Measurements from ENCODE around the gene C19orf73.
"Not testable (repeated sequence)": the region's sequence is repeated elsewhere in the genome, so short reads cannot be mapped to it uniquely, and the experiment has no call there.

C19orf73 gene

GRCh38 chr19:49097453-49098288 lies 21.3 kb downstream of the C19orf73 start:
- DNase-seq: peak; percentile 80

GRCh38 chr19:49094505-49095482 lies 24.1 kb downstream of the C19orf73 start:
- DNase-seq: no peak

- DNase-seq: no peak
These were observed 26.3 kb downstream of the C19orf73 start for GRCh38 chr19:49092686-49093085.

- no peak for DNase-seq
These were observed 27.4 kb downstream of the C19orf73 start for GRCh38 chr19:49091391-49092038.

GRCh38 chr19:49086296-49086695 lies 32.6 kb downstream of the C19orf73 start:
- no peak for DNase-seq

GRCh38 chr19:49085868-49086232 lies 33.1 kb downstream of the C19orf73 start:
- DNase-seq: no peak

- peak; percentile 98 for DNase-seq
These were observed 33.7 kb downstream of the C19orf73 start, which contains the start of gene SNRNP70 for GRCh38 chr19:49085020-49085867. SNRNP70 (plus strand) TSS chr19:49085451; CDS start chr19:49086415, 964 bp downstream.

- DNase-seq: no peak
These were observed 34.5 kb downstream of the C19orf73 start for GRCh38 chr19:49084206-49085019.

GRCh38 chr19:49081273-49081672 lies 37.7 kb downstream of the C19orf73 start:
- DNase-seq: no peak

GRCh38 chr19:49080392-49080791 lies 38.6 kb downstream of the C19orf73 start:
- DNase-seq: no peak

GRCh38 chr19:49074869-49075268 lies 44.1 kb downstream of the C19orf73 start:
- DNase-seq: not testable (repeated sequence)

- peak; percentile 40 for DNase-seq
These were observed 45.2 kb downstream of the C19orf73 start for GRCh38 chr19:49073514-49074378.

- no peak for DNase-seq
These were observed 46.9 kb downstream of the C19orf73 start for GRCh38 chr19:49071860-49072547.

- no peak for DNase-seq
These were observed 48.5 kb downstream of the C19orf73 start for GRCh38 chr19:49070416-49070815.

- no peak for DNase-seq
These were observed 49.9 kb downstream of the C19orf73 start for GRCh38 chr19:49069026-49069425.

Data from NCI-H1694 treated with DMSO at 0.1 percent for 48 hours (cell line).